Activated CD8-positive, alpha-beta memory T cell treated with anti-CD3 and anti-CD28 coated beads for 48 hours (primary cell): ENCODE measurements around the gene MEMO1.
"Not testable (repeated sequence)": the region's sequence is repeated elsewhere in the genome, so short reads cannot be mapped to it uniquely, and the experiment has no call there.

ENCODE experiments used
- DNase-seq, 3 experiments: peaks; one replicate each; pipeline ENCODE4 v3.0.0-alpha.2; 2020; ENCODE audit warnings: low read depth in 2 of 3, low spot score in 2 of 3

MEMO1 gene

DNA sequence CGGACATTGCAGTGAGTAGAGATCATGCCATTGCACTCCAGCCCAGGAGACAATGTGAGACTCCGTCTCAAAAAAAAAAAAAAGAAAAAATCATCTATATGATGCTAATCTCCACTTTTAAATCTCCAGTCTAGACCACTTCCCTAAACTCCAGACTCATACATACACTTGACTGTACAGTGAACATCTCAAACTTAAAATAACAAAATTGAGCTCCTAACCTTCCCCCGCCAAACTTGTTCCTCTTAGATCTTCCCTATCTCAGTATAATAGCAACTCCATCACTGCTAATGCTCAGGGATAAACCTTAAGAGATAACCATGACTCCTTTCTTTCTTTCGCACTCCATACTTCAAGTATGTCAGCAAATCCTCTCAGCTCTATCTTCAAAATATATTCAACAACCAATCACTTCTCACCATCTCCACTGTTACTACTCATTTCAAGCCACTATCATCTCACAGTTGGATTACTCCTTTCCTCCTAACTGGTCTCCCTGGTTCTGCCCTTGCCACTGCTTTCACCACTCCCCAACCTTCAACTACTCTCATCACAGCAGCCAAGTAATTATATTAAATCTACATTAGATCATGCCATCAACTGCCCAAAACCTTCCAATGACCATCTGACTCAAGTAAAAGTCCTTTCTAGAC lies 12.0 kb downstream of the MEMO1 start:
- no peak for DNase-seq

DNA sequence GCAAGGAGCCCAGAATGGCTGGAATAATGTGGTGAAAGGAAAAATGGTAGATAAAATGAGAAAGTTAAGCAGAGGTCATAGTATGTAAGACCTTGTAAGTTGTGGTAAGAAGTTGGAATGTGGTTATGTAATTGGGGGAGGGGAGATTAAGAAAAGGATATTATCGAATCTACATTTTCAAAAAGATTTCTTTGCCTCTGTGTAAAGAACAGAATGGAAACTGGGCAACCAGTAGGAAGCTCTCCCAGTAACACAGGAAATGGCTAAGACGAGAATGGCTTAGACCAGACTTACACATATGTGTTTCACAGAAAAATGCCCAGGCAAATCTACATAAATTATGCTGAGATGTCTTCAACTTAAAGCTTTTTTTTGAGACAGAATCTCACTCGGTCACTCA lies 13.2 kb downstream of the MEMO1 start:
- DNase-seq: no peak

DNA sequence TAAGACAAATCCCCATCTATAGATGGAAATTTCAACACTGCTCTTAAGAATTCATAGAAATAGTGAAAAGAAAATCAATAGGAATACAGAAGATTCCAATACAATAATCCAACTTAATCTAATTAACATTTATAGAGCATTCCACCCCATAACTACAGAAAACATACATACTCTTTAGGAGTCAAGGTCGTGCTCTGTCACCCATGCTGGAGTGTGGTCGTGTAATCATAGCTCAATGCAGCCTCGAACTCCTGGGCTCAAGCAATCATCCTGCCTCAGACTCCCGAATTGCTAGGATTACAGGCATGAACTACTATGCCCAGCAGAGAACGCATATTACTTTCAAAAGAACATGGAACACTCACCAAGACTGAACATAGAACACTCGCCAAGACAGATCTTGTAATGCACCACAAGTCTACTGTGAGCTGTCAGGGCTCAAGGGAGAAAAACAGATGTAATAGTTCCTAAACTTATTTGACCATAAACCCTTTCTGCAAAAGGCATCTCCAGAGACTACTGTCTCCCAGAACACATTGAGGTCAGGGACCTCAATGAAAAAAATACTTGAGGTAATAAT lies 14.1 kb downstream of the MEMO1 start:
- DNase-seq: no peak

DNA sequence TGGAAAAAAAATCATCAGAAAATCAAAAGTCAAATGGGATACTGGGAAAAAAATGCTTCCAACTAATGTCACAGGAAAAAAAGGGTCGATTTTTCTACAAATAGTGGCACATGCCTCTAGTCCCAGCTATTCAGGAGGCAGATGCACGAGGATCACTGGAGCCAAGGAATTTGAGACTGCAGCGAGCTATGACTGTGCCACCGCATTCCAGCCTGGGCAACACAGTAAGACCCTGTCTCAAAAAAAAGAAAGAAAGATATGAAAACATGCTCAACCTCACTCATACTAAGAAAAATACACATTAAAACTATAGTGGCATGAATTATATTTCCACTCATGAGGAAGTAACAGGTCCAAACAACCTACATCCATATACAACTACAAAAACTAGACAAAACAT lies 17.9 kb downstream of the MEMO1 start:
- DNase-seq: no peak

DNA sequence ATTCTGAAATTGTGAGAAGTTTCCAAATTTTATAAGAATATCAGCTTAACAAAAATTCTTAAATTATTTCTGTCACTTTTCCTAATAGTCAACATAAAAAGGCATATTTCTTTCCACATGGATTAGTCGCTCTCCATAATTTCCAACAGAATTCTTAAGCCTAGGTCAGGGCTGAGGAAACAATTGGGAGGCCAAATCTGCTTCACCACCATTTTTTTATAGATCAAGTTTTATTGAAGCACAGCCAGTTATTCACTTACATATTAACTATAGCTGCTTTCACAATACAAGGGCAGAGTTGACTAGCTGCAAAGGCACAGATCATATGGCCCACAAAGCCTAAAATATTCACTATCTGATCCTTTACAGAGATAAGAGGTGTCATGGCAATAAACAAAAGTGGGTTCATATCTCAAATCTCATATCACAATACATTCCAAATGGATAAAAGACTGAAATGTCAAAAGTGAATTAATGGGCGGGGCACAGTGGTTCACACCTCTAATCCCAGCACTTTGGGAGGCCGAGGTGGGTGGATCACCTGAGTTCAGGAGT lies 18.7 kb downstream of the MEMO1 start:
- DNase-seq: no peak

DNA sequence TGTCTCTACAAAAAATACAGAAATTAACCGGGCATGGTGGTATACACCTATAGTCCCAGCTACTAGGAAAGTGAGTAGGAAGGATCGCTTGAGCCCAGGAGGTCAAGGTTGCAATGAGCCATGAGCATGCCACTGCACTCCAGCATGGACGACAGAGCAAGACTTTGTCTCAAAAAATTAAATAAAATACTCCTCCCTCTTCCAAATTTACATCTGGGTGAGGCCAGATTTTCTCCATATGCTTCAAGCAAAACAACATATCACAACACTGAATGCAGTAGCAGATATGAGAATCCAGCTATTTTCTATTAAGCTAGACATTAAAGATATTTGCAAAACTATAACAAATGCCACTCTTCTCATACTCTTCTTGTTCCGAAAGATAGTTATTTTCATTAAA lies 20.9 kb downstream of the MEMO1 start:
- no peak for DNase-seq

DNA sequence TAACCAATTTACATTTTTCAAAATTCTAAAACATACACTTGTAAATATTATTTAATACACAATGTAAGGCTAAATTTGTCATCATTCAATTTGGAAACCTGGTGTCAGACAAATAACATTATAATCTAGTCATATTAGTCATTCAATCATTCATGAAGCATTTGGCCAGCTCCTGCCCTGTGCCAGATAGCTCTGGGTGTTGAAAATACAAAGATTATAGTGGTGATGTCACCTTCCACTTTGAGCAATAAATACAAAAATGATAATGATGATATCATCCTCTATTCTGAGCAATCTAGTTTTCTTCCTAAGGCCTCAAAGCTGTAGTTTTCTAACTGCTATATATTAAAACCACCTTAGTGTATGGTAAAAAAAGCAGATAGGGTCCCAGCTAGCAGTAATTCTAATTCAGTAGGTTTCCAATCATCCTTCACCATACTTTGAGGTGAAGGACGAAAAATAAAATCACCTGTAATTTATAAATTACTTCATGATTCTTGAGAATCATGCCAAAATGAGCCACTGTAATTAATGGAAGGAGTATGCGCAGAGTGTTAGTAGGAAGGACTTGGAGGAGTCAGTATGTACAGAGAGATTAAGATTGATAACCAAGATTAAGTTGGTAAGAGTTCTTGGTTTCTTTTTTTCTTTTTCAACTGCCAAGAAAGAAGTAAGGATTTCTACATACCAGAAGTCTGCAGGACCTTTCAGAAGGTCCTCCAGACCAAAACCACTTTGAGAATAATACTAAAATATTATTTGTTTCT lies 23.2 kb downstream of the MEMO1 start:
- no peak for DNase-seq

DNA sequence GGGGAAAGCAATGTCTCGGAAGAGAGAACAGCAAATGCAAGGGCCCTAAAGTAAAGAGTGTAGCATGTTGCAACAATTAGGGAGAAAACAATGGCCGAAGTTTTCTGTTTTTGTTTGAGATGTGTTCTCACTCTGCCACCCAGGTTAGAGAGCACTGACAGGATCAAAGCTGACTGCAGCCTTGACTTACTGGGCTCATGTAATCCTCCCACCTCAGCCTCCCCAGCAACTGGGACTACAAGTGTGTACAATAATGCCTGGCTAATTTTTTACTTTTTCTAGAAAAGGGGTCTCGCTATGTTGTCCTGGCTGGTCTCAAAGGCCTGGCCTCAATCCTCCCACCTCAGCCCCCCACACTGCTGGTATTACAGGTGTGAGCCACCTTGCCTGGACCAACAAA lies 23.9 kb downstream of the MEMO1 start:
- no peak for DNase-seq

DNA sequence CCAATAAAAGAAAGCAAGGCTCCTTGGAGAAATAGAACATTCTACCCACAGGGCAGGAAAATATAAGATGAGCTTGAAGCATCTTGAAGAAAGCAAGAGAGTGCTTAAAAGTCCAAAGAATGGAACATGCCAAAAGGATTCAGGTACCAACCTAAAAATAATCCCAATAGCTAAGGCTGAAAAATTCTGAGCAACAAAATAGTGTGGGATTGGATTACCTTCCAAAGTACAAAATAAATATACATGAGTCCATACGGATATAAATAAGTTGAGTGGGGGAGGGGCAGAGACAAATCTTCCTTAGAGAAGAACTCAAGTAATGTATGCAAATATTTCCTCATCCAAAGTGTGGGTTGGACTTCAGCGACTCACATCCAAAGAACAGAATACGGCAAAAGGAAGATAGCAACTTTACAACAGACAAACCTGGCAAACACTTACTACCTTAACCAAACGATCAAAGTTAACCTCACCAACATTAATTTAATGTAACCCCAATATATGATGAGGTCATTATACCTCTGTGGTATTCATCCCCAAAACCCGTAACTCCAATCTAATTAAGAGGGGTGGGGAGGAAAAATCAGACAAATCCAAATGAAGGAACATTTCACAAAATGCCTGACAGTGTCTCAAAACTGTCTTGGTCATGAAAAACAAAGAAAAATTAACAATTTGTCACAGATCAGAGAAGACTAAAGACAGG lies 26.9 kb downstream of the MEMO1 start:
- no peak for DNase-seq

DNA sequence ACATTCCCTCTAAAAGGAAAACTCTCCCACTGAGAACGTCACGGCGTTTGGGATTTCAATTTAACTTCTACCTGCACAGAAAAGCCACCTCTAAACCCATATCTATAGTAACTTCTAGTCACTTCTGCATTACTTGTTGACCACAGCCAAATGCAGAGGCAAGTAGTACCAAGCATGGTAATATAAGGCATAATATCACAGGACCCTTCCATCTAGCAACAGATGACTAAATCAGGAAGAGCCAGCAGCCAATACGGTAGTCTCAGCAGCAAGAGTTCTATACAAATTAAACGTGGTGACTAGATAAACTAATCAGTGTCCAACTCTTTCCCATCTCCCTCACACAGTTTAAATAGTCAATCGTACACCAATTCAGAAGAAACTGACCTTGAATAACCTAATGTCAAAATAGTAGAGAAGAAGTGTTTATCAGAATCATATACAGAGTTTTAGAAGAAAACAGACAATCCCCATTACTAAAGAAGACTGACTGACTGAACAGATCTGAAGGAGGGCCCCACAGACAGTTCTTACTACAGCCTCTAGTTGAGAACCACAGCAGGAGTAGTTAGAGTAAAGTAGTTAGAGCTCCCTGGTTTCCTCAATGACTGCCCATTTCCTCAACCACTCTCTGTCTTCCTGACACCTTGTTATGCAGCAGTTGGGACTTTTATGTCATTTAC lies 30.0 kb downstream of the MEMO1 start:
- DNase-seq: no peak

DNA sequence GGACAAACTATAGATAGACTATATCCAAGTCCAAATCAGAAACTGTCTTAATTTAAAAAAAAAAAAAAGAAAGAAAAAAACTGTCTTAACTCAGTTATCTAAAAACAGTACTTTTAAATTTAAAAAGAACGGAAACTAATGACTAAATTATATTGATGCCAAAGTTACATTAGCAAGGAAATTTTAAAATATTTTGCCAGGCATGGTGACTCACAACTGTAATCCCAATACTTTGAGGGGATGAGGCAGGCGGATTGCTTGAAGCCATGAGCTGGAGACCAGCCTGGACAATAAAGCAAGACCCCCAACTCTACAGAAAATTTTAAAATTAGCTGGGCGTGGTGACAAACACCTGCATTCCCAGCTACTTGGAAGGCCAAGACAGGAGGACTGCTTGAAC lies 30.9 kb downstream of the MEMO1 start:
- DNase-seq: no peak

DNA sequence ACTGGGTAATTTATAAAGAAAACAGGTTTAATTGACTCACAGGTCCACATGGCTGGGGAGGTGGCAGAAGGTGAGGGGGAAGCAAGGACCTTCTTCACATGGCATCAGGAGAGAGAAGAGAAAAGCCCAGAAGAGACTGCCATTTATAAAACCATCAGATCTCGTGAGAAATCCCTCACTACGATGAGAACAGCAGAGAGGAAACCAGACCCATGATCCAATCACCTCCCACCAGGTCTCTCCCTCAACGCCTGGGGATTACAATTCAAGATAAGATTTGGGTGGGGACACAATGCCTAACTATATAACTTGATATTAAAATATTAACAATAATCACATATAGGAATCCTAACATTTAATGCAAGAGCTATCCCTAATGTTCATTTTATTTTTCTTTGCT lies 31.8 kb downstream of the MEMO1 start:
- DNase-seq: no peak

DNA sequence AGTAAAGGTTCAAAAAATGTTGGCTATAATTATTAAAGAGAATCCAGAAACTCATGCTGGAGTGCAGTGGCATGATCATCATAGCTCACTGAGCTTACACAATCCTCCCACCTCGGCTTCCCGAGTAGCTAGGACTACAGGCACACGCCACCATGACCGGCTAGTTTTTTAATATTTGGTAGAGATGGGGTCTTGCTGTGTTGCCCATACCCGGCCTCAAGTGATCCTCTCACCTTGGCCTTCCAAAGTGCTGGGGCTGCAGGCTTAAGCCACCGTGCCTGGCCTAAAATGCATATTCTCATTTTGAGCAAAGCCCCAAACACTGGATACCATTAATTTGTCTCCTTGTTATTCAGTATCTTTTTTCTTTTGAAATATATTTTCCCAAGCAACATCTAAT lies 32.4 kb downstream of the MEMO1 start:
- DNase-seq: no peak

DNA sequence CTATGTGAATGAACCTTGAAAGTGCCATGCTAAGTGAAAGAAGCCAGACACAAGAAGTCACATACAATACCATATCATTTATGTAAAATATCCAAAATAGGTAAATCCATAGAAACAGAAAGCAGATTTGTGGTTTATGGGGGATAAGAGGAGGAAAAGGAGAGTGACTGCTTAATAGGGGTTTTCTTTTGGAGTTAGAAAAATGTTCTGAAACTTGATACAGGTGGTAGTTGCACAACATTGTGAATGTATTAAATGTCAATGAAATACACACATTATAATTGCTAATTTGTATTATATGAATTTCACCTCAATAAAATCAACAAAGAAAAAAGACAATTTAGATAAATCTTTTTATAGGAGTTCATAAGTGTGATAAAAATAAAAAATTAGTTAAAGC lies 37.1 kb downstream of the MEMO1 start:
- no peak for DNase-seq

DNA sequence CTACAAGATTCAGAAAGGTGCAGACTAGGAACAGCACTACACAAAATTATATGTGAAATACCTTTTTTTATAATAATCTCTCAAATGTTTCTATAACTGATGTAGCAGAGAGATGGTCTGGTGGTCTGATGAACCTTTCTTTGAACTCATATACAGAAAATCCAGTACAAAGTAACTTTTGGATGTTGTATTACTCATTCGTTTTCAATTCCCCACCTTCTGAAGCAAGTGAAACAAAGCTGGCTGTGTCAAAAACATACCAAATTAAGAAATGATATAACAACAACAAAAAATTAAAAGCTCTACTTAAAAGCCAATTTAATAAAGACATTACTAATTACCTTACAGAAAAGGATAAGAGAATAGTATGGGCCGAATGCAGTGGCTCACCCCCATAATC lies 38.7 kb downstream of the MEMO1 start:
- no peak for DNase-seq

DNA sequence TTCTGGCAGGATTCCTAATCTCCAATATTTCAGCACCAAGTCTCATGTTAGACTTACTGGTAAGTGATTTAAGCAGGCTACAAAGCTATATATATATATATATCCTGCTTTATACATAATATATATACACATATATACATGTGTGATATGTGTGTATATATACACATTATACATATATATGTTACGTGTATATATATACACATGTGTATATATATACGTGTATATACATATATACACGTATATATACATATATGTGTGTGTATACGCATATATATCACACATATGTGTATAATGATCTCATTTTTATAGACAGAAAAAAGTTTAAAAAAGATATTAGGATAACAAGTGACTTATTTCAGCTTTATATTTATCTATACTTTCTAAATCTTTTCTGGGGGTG lies 41.6 kb downstream of the MEMO1 start:
- DNase-seq: no peak

DNA sequence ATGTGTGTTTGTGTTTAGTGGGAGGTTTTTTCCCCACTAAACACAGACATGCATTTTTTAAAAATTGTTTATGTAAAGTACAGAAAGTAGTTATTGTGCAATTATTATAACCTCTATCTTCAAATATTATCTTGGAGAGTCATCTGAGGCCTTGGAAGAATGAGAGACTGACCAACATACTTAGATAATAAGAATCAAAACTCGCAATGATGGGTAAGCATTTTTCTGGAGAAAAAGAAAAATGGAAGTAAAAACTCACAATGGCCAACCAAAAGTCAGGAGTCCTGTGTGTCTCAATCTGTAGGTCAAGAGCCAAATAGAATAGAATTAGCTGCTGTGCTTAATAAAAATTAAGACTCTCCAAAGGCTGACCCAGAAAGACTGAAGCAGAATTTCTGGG lies 43.0 kb downstream of the MEMO1 start:
- DNase-seq: no peak

DNA sequence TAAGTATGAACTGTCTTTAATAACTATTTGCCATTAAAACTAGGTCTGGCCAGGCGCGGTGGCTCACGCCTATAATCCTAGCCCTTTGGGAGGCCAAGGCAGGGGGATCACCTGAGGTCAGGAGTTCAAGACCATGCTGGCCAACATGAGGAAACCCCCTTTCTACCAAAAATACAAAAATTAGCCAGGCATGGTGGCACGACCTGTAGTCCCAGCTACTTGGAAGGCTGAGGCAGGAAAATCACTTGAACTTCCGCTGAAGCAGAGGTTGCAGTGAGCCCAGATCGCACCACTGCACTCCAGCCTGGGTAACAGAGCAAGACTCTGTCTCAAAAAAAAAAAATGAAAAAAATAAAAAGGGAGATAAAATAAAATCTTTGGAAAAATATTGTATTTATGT lies 44.4 kb downstream of the MEMO1 start:
- not testable (repeated sequence) for DNase-seq

DNA sequence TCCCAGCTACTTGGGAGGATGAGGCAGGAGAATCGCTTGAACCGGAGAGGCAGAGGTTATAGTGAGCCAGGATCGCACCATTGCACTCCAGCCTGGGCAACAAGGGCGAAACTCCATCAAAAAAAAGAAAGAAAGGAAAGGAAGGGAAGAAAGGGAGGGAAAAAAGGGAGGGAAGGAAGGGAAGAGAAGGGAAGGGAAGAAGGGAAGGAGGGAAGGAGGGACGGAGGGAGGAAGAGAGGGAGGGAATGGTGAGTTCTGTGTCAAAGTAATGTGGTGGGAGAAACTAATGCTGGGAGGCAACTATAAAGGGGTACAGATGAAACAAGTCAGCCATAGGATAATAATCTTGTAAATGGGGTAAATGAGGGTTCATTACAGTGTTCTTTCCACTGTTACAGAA lies 45.7 kb downstream of the MEMO1 start:
- no peak for DNase-seq

DNA sequence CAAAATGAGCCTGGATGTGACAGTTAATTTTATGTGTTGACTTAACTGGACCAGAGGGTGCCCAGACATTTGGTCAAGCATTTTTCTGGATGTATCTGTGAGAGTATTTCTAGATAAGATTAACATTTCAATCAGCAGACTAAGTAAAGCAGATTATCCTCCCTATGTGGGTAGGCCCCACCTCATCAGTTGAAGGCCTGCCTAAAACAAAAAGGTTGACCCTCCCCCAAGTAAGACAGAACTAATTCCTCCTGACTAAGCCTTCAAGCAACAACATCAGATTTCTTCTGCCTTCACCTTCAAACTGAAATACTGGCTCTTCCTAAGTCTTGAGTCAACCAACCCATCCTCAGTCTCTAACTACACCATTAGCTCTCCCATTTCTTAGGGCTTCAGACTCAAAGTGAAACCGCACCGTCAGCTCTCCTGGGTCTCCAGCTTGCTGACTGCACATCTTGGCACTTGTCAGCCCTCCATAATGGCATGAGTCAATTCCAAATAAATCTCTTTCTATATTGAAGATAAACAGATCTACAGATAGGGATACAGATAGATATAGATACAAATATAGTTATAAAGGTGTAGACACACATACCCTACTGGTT lies 47.9 kb downstream of the MEMO1 start:
- no peak for DNase-seq
